Kidney (tissue), 14 donors: ENCODE results near the gene ETFRF1. TPM values are rescaled to one million over a fixed set of nuclear protein-coding genes. Genes with fewer than 3 reads are reported as not detected.
A peak's percentile ranks its signal among the peaks of the same experiment; 100 is the strongest.

Experiments used
- DNase-seq, 5 donors: peaks; one replicate each; pipeline ENCODE4 v3.0.0-alpha.2; 2013 to 2020
- FAIRE-seq: peaks from 2 replicates; lab custom pipeline; 2012; peaks lifted over from hg19 to GRCh38; lab: Jason Lieb, UNC
- H3K27ac ChIP-seq, 2 donors: one replicate each; pipeline ENCODE4 v1.7.0; 2013; ENCODE audit warnings: low read depth in 2 of 2, low read length in 2 of 2, inconsistent platforms in 1 of 2
- H3K27me3 ChIP-seq: one replicate; pipeline ENCODE4 v1.7.1; 2013; ENCODE audit warnings: low read length, inconsistent platforms; ENCODE audit not compliant: control insufficient read depth, insufficient read depth
- H3K36me3 ChIP-seq, 3 donors: one replicate each; pipeline versions ENCODE4 v1.7.0 to v1.7.1; 2013; ENCODE audit warnings: low read length in 3 of 3, control low read depth in 1 of 3, inconsistent platforms in 1 of 3; ENCODE audit not compliant: insufficient read depth in 3 of 3, control insufficient read depth in 2 of 3
- H3K4me1 ChIP-seq, 3 donors: one replicate each; pipeline versions ENCODE4 v1.7.0 to v1.7.1; 2013; ENCODE audit warnings: low read length in 3 of 3, inconsistent platforms in 1 of 3, low read depth in 1 of 3; ENCODE audit not compliant: control insufficient read depth in 2 of 3, insufficient read depth in 2 of 3
- H3K4me3 ChIP-seq, 3 donors: one replicate each; pipeline versions ENCODE4 v1.7.0 to v1.8.1; 2013; ENCODE audit warnings: low read length in 3 of 3, control low read depth in 1 of 3, inconsistent platforms in 1 of 3
- H3K9ac ChIP-seq, 3 donors: one replicate each; pipeline versions ENCODE4 v1.7.0 to v1.7.1; 2013; ENCODE audit warnings: low read length in 3 of 3, control low read depth in 1 of 3, inconsistent platforms in 1 of 3
- H3K9me3 ChIP-seq, 3 donors: one replicate each; pipeline versions ENCODE4 v1.7.0 to v1.7.1; 2013; ENCODE audit warnings: low read length in 3 of 3, control low read depth in 1 of 3, inconsistent platforms in 1 of 3; ENCODE audit not compliant: control insufficient read depth in 2 of 3, insufficient read depth in 1 of 3
- intact Hi-C: fragments of 100-400 bp; cut with DNase I; formaldehyde crosslinking; loops from one replicate; pipeline ENCODE4 v1.11.1; 2022
- polyA plus RNA-seq: library from polyadenylated mRNA; stranded (reverse); fragments of 350-450 nt; fragmentation: Illumina TruSeq; extraction: RNeasy Lipid Tissue Mini Kit (QIAGEN cat#74804); gene quantifications from one replicate; pipeline ENCODE4 v1.2.3, GENCODE V29; 2014; ENCODE audit warnings: low read depth, low replicate concordance; ENCODE audit not compliant: insufficient read depth
- total RNA-seq: library from RNA; stranded (reverse); fragmentation: NEBNext Ultra II Directional; extraction: Animal tissue kit (Norgen Biotek cat#: 25700); gene quantifications from one replicate; pipeline ENCODE4 v1.2.1, GENCODE V29; 2021
- TF ChIP-seq, protein P1 (sequence below): IDR thresholded peaks from 3 replicates; pipeline ENCODE4 v1.5.1; 2012; ENCODE audit warnings: mild to moderate bottlenecking, moderate library complexity, borderline replicate concordance; ENCODE audit not compliant: insufficient read depth; ENCODE audit errors: extremely low read depth
- donor health status: control.
- donor health status: control.
- donor health status: control.
- donor health status: control.
- donor health status: control.
- donor health status: DM: yes; HTN: yes; CAD: no.
- donor health status: Normal renal cell carcinoma (clear cell type).

ETFRF1 gene
- total and polyA plus RNA-seq, 2 donors from 2014 or later, result 30.8 to 61.2 TPM

DNA sequence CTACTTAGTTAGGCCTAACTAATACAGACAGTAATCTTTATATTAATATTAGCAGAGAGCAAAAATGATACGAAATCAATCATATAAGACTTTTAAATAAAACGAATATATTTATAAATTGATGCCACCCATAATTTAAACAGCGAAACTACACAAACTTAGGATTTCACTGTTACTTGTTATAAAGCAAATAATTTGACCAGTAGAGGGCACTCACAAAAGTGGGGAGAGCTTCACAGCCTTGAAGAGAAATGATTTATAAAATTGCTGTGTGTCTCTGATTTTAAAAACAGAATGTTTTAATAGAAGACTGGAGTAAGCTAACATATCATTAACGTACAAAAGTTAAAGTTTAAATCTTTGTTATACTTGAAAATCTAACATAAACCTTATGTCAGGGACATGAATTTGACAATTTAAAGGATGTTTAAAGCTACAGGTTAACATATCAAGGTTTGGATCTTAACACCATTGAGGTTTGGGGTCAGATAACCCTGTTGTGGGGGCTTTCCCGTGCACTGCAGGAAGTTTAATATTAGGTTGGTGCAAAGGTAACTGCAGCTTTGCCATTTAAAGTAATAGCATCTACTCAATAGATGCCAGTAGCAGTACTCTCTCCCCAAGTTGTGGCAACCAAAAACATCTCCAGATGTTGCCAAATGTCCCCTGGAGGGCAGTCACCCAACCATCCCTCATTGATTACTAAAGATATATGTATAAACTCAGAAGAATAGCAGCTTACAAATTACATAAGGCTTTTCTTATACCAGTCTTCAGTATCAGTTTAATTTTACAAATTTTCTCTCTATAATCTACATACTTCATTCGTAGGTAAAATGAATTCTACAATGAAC is 46.4 kb downstream of the ETFRF1 start:
- Histone ChIP-seq H3K4me3 (no peak overlapping the region), H3K9ac (no peak overlapping the region), H3K27ac (no peak overlapping the region), H3K36me3 (peaks cover 0 to 6% (median 4%) of the 10 kb centered on the region in 3 donors), H3K27me3 (no peaks in the 10 kb centered on the region), H3K4me1 (no peaks in the 10 kb centered on the region), H3K9me3 (no peaks in the 10 kb centered on the region)
- peak; percentile 96 for FAIRE-seq
- TF ChIP-seq, protein P1, sequence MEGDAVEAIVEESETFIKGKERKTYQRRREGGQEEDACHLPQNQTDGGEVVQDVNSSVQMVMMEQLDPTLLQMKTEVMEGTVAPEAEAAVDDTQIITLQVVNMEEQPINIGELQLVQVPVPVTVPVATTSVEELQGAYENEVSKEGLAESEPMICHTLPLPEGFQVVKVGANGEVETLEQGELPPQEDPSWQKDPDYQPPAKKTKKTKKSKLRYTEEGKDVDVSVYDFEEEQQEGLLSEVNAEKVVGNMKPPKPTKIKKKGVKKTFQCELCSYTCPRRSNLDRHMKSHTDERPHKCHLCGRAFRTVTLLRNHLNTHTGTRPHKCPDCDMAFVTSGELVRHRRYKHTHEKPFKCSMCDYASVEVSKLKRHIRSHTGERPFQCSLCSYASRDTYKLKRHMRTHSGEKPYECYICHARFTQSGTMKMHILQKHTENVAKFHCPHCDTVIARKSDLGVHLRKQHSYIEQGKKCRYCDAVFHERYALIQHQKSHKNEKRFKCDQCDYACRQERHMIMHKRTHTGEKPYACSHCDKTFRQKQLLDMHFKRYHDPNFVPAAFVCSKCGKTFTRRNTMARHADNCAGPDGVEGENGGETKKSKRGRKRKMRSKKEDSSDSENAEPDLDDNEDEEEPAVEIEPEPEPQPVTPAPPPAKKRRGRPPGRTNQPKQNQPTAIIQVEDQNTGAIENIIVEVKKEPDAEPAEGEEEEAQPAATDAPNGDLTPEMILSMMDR, result peak; percentile 38
- intact Hi-C loops, result no loop called here
- DNase-seq, result peak in 2 of 5 donors; percentile 36 to 55

GRCh38 chr12:25242981-25243679 is 48.1 kb downstream of the ETFRF1 start:
- Histone ChIP-seq H3K27me3 (no peaks in the 10 kb centered on the region), H3K4me3 (no peak overlapping the region), H3K4me1 (peaks cover 0 to 4% (median 0%) of the 10 kb centered on the region in 3 donors), H3K9me3 (no peaks in the 10 kb centered on the region), H3K36me3 (peaks cover 0 to 6% (median 4%) of the 10 kb centered on the region in 3 donors), H3K9ac (no peak overlapping the region), H3K27ac (no peak overlapping the region)
- no peak for FAIRE-seq
- DNase-seq, result no peak
- intact Hi-C loops, result no loop called here
- TF ChIP-seq, protein P1, result no peak

DNA sequence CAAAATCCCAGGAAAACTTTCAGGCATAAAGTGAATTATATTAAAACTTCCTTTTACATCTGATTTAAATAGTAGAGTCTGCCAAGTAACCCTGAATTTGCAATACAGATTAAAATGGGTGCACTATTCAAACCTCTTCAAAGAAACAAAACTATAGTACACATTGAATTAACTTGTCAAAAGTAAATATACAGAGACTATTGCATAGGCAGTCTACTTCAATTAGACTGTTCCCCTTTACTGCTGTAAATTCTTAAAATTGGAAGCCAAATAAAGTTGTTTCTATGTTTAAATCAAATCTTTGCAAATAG is 48.6 kb downstream of the ETFRF1 start:
- no peaks in the 10 kb centered on the region for H3K27me3 ChIP-seq
- intact Hi-C loops, result no loop called here
- peaks cover 0 to 4% (median 0%) of the 10 kb centered on the region in 3 donors for H3K4me1 ChIP-seq
- no peaks in the 10 kb centered on the region for H3K9me3 ChIP-seq
- peaks cover 0 to 6% (median 4%) of the 10 kb centered on the region in 3 donors for H3K36me3 ChIP-seq
- TF ChIP-seq, protein P1, result no peak
- DNase-seq (no peak), FAIRE-seq (no peak)
- H3K27ac ChIP-seq, result no peak overlapping the region
- no peak overlapping the region for H3K4me3 ChIP-seq
- no peak overlapping the region for H3K9ac ChIP-seq
